T-helper 1 cell (primary cell): Measurements from ENCODE around the gene SEMA5A.

ENCODE experiments used
- DNase-seq, 5 donors: peaks; one replicate each; pipeline ENCODE4 v3.0.0-alpha.2; 2012 to 2020

The SEMA5A gene

DNA sequence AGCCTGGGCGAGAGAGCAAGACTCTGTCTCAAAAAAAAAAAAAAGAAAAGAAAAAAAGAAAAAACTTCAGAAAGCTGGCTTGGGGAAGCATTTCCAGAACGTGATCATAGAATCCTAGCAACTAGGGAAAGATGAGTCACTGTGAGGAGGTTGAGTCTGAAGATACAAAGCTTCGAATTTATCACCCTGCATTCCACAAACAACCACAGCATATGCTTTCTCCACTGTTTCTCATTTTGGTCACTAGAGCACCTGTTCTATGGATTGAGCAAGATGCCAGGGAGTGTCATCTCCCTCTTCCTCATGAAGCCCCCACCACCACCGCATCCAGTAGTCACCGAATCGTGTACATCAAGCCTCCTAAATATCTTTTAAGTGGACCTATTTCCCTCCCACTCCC, 37.9 kb downstream of the SEMA5A start:
- DNase-seq: no peak

DNA sequence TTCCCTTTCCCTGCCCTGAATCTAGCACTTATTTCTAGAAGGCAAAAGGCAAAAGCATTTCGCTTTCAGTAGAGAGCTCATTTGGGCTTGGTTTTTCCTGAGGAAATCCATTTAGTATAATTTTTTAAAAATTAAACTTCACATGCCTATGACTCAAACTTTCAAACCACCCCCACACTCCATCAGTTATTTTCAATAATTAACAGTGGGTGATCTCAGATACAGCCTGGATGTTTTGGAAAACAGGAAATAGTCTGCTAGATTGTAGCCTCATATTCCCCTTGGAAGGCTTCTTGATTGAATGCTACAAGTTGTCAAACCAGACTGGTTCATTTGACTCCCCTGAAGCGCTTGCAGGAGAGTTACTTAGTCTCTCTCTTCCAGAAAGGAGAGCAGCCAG, 40.6 kb downstream of the SEMA5A start:
- DNase-seq: no peak

GRCh38 chr5:9502864-9503263, 43.0 kb downstream of the SEMA5A start:
- no peak for DNase-seq

GRCh38 chr5:9502050-9502834, 43.6 kb downstream of the SEMA5A start:
- no peak for DNase-seq

DNA sequence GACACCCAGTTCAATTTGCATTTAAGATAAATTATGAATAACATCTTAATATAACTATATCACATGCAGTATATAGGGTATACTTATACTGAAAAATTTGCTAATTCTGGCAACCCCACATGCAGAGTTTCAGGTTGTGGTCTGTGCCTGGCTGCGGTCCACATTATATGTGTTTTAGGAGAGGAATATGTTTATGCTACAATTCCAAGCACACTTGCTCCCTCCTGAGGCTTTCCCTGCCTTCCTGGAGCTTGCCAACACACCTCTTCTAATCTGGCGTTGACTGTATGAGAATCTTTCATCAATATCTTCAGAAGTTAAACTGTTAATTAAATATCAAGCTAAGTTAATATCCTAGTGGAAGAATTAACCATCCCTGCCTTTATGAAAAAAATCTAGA, 45.2 kb downstream of the SEMA5A start:
- no peak for DNase-seq

DNA sequence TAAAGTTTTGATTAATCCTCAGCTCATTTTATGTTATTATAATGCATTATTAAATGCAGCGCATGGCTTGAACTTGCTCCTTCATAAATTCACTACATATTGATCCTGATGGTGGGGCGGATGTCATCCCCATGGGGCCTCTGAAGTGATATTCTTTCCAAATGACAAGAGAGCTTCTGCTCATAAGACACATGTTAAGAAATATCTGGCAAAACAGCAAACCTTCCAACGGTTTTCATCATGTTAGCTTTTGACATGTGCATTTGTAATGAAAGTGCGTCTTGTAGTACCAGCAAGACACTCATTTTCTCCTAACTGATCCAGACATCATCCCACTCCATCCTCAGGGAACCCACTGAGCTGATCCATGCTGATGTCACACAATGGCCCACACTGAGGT, 45.7 kb downstream of the SEMA5A start:
- DNase-seq: no peak

- no peak for DNase-seq
Measured at GRCh38 chr5:9499498-9499876, 46.4 kb downstream of the SEMA5A start.

GRCh38 chr5:9498541-9499497, 47.1 kb downstream of the SEMA5A start:
- DNase-seq: no peak

GRCh38 chr5:9497347-9497746, 48.5 kb downstream of the SEMA5A start:
- DNase-seq: no peak

- DNase-seq: no peak
Measured at GRCh38 chr5:9496801-9497200, 49.1 kb downstream of the SEMA5A start.

DNA sequence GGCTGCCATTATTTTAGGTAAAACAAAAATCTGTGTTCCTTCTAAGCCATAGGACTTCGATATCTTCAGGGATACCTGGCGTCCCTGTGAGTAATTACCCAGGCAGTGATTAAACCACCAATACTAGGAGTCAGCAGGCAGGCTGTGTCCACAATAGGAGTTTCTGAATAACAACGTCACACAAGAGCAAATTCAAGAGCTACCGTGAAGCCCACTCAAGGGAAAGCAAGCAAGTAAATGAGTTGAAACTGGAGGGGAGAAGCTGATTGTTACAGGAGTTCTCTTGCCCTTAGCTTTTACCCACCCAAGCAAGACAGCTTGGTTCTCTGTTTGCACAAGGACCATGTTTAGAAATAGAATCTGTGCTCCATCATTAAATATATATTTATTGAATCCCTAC, 50.8 kb downstream of the SEMA5A start:
- DNase-seq: no peak

DNA sequence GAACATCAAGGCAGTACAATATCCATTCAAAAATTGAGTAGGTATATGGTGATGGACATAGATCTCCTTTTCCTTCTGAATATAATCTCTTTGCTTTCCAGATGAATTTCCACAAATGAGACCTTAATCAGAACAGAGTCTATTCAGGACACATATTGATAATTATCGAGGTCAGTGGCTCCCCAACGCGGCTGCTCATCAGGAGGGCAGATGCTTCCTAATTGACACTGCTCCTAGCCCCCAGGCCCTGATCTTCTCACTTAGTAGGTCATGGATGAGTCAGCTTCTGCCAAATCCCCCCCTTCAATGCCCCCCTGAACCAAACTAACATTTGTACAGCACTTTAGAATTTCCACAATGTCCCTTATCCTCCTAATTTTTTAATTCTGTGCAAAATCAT, 51.6 kb downstream of the SEMA5A start:
- no peak for DNase-seq

DNA sequence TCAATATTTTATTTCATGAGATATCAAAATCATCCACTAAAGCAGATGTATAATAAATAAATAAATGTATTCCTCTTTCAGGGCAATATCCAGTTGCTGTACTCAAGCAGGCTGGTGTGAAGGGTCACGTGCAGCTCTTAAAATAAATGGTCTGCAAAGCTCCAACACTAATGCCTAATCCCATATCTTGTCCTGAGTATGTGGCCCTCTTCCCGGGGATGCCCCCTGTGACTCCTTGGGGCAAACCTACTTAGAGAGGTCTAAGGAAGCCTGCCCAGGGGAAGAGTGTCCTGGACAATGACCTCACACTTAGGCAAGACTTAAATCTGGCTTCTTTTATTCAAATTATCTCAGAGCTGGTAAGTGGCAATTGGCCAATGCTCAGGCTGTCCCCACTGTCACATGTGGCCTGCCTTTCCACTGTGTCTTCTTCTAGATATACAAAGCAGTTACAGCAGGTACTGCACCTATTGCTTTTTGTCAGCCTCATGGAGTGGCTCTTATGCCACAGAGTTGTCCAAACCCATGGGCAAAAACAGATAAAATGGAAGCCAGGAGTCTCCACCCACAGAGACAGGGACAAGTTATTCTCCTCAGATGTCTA, 55.3 kb downstream of the SEMA5A start:
- no peak for DNase-seq

- DNase-seq: no peak
Measured at GRCh38 chr5:9483779-9484178, 62.1 kb downstream of the SEMA5A start.

DNA sequence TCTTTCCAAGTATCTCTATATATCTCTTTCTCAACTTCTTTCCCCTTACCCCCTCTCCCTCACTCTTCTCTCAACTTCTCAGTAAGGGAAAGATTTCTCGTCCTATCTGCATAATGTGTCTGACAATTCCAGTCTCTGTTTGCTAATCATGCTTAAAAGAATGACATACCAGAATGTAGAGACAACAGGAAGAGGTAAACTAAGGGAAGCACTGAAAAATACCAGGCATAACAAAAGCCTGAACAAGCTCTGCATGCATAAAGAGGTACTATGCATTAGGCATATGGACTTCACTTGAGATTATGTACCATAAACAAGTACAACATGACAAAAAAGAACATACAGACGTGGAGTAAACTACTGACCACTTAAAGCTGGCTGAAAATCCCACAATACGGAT, 62.6 kb downstream of the SEMA5A start:
- DNase-seq: no peak

- no peak for DNase-seq
Measured at GRCh38 chr5:9482381-9482780, 63.5 kb downstream of the SEMA5A start.

- no peak for DNase-seq
Measured at GRCh38 chr5:9480499-9480898, 65.4 kb downstream of the SEMA5A start.

DNA sequence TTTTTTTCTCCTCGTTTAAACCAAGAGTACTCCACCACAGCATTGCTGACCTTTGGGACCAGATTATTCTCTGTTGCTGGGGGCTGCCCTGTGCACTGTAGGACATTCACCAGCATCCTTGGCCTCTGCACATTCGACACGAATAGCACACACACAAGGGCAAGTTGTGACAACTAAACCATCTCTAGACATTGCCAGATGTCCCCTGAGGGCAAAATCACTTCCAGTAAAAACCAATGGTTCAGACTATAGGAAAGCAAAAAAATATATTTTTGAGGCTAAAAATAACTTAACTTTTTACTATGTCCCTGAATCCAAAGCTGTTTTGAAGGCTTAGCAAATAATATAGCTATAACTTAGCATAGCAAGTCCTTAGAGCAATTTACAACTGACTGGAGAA, 65.9 kb downstream of the SEMA5A start:
- no peak for DNase-seq

DNA sequence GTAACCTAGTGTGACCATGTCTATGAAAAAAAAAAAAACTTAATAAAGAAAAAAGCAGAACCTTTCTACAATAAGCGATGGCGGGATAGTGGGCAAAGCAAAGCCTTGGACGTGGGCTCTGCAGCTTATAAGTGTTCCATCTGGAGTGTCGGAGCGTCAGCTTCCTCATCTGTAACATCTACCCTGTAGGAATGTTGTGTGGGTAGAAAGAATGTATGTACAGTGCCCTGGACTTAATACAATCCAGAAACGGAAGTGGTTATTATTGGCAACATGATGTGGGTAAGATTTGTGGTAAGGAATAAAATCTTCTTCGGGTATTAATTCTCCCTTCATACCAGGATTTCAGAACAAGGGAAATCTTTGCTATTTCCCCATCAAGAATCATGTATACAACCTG, 66.5 kb downstream of the SEMA5A start:
- no peak for DNase-seq

- DNase-seq: no peak
Measured at GRCh38 chr5:9477537-9477936, 68.3 kb downstream of the SEMA5A start.

GRCh38 chr5:9474219-9475002, 71.5 kb downstream of the SEMA5A start:
- no peak for DNase-seq

DNA sequence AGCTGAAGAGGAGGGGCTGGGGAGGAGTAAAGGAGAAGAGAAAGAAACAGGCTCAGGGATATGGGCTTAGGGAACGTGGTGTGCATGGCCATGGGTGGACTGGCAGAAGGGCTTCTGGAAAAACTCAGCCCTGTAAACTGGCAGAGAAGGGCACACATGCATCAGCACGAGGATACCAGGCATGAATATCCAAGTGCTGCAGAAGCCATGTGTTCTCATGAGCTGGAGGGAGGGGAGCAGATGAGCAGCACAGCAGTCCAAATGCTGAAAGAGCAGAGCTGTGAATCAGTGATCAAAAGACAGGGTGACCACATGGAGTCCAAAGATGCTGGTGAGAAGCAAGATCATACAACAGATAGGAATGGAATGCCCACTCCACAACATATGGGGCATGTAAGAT, 72.3 kb downstream of the SEMA5A start:
- DNase-seq: no peak

- DNase-seq: no peak
Measured at GRCh38 chr5:9470410-9470809, 75.5 kb downstream of the SEMA5A start.
